ENCODE results near the gene MYO1D.
"Not testable (repeated sequence)": the region's sequence is repeated elsewhere in the genome, so short reads cannot be mapped to it uniquely, and the experiment has no call there.

Gene MYO1D

GRCh38 chr17:32876417-32877163, at the start of gene MYO1D:
Gene MYO1D, minus strand, starts transcription at chr17:32877124. Its CDS starts 252 bp downstream, at chr17:32876872.
- DNase-seq (ENCODE audit: low read depth), result peak; percentile 35

- DNase-seq (ENCODE audit: low read depth), result no peak
Observed at GRCh38 chr17:32926183-32926582, 49.3 kb upstream of the MYO1D start.

DNA sequence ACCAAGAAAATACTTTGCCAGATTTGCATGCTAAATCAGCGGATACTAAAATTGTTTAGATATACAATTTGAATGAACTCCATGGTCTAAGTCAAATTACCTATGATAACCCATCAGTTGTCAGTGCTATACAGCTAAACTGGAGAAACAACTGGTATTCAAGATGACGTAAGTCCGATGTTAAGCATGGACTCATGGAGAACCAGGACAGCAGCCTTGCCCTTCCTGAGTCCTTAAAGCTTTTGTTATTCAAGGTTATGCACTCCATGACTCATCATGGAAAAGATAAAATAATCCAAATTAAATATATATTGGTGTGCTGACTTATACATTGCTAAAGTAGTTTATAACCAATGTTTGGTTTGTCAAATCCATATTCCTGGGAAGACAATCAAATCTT, 47.0 kb upstream of the MYO1D start:
- not testable (repeated sequence) for DNase-seq (ENCODE audit: low read depth)

DNA sequence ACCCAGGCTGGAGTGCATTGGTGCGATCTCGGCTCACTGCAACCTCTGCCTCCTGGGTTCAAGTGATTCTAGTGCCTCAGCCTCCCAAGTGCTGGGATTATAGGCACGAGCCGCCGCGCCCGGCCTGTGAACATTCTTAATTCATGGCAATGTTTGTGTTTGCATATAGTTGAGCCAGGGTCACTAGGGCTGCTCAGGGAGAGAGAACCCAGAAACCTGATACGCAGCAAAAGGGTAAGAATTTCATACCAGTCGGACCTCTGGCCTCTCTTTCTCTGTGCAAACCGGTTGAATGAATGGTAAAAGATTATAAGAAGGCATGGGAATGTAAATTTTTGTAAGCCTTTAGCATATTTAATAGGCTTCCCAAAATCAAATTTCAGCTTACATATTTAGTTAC, 44.1 kb upstream of the MYO1D start:
- no peak for DNase-seq (ENCODE audit: low read depth)

DNA sequence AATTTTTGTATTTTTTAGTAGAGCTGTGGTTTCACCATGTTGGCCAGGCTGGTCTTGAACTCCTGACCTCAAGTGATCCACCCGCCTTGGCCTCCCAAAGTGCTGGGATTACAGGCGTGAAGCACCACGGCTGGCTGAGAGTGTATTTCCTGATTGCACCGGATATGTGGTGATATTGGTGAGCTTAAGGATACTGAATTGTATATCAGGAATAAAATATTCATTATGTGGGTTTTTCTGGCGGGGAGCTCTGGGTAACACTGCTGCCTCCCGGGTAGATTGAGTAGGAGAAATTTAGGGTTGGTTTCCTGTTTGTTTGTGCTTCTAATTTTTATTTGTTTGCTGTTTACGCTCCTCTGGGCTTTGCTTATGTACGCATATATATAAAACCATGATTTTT, 43.4 kb upstream of the MYO1D start:
- no peak for DNase-seq (ENCODE audit: low read depth)

- not testable (repeated sequence) for DNase-seq (ENCODE audit: low read depth)
Observed at GRCh38 chr17:32919876-32920275, 43.0 kb upstream of the MYO1D start.

DNA sequence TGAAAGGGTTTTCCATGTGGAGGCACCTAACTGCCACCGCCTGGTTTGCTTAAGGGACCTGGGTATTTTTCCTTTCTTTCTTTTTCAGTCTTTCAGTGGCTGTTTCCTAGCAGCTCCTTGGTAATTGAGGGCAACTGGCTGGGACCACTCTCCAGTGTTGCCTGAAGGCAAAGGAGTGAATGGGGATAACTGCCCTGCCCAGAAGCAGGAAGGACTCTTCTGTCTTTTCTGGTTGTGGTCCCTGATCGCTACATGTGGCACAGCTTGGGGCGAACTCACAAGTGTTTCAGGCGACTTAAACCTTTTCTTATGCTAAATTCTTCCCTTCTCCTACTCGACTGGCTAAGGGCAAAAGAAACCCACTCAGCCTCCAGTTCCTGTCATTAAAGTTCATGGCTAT, 40.9 kb upstream of the MYO1D start:
- no peak for DNase-seq (ENCODE audit: low read depth)

- no peak for DNase-seq (ENCODE audit: low read depth)
Observed at GRCh38 chr17:32917081-32917480, 40.2 kb upstream of the MYO1D start.

DNA sequence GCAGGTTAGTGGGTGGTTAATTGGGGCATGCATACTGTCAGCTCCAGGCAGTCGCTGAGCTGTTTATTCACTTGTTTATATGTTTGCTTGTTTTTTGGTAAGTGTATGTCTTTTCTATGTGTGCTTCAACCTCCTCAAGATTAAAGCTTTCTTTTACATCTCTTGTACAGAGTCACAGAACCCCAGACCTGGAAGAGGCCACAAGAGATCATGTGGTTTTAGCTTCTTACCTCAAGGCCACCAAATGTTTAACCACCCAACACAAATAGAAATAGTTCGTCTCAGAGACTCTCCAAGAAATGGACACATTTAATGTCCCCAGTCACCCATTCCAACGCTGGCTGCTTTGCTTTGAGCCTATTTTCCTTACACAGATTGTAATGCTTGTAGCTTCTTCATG, 39.2 kb upstream of the MYO1D start:
- no peak for DNase-seq (ENCODE audit: low read depth)

- no peak for DNase-seq (ENCODE audit: low read depth)
Observed at GRCh38 chr17:32915245-32915644, 38.3 kb upstream of the MYO1D start.

- no peak for DNase-seq (ENCODE audit: low read depth)
Observed at GRCh38 chr17:32914181-32914580, 37.3 kb upstream of the MYO1D start.

DNA sequence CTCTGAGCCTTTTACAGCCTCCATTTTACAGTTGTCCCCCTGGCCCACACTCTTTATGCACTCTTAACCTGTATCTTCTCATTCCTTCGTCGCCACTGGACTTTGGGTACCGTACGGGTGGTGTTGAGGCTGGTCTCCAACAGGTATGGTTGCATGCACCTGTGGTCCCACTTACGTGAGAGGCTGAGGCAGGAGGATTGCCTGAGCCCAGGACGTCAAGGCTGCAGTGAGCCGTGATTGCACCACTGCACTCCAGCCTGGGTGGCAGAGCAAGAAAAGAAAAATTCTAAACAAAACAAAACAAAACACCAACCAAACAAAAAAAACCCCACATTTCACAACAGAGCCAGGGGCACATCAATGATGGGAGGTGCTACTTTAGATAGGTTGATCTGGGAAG, 36.7 kb upstream of the MYO1D start:
- DNase-seq (ENCODE audit: low read depth), result no peak

GRCh38 chr17:32912218-32912897, 35.4 kb upstream of the MYO1D start:
- DNase-seq (ENCODE audit: low read depth), result peak; percentile 72

DNA sequence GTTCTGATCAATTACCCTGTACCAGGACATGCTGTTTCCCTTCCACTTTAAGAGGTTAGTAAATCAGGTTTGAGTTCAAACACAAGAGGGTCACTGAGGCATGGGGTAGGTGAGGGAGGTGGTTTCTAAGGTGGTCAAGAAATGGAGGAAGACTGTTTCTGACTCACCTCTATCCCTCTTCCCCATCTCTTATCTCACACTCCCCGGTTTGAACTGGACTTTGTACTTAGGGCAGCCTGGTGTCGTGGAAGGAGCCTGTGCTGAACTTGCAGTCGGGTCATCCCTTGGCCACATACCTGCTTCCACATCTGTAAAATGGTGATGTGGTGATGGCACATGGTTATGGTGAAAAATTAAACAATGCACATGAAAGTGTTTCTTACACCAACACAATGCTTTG, 33.8 kb upstream of the MYO1D start:
- DNase-seq (ENCODE audit: low read depth), result no peak

DNA sequence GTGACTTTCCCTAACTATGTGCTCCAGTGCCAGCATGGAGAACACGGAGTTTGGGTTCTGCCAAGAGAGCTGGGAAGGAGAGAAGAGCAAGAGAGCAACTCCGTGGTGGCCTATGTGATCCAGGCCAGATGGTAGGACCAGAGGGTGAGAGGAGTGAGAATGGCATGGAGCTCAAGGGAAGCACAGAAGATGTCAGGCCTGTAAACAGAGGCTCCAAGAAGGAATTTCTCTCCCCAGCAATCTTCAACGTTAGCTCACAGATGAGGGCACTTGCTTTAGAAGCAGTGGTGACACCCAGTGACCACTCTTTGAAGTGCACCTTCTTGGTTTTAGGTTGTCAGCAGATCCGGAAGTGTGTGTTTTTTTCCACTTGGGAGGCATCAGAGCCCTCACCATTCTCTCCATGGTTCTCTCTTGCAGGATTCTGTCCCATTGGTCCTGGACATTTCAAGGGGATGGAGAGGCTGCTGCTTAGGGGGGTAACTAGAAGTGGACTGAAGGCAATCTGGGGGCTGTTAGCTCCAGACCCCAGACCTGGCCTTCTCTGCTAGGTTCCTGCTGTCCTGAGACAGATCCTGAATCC, 33.0 kb upstream of the MYO1D start:
- DNase-seq (ENCODE audit: low read depth), result peak; percentile 79

- no peak for DNase-seq (ENCODE audit: low read depth)
Observed at GRCh38 chr17:32907583-32907982, 30.7 kb upstream of the MYO1D start.

- DNase-seq (ENCODE audit: low read depth), result no peak
Observed at GRCh38 chr17:32904891-32905290, 28.0 kb upstream of the MYO1D start.

DNA sequence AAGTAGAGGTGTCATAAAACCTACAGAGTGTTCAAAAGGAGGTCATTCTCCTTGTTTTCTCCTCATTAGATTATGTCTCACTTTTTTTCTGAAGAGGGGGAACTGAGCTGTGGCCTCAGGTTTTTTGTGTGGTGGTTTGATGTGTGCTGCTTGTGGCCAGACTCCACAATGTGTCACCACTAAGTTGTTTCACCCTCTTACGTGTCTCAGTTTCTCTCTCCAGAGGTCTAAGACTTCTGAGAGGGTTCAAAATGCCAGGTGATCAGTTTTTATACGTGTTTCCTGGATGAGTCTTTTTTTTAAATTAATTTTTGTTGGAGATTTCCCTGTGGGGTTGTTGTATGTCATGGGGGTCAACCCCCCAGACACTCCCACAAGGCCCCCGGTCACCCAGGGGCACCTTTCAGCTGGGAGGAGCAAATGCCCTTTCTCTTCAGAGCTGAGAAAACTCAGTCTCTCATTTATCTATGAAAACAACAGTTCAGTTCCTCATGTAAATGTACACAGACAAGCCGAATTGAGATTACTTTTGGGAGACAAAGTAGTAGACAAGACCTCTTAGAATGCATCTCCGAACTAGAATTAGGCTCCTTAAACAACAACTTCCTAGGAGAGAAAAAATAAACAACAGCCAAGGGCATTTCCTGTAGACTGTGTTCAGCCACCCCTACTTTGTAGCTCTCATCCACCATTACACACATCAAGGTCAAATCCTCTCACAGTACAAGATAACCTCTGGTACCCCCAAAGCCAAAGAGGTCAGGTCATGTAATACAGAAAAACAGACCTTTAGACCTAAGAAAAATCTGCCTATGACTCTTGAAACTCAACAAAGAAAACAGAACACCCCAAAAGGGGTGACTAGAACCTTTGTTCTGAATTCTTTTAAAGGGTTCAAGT, 27.1 kb upstream of the MYO1D start:
- DNase-seq (ENCODE audit: low read depth), result no peak

- DNase-seq (ENCODE audit: low read depth), result no peak
Observed at GRCh38 chr17:32901743-32902142, 24.8 kb upstream of the MYO1D start.

DNA sequence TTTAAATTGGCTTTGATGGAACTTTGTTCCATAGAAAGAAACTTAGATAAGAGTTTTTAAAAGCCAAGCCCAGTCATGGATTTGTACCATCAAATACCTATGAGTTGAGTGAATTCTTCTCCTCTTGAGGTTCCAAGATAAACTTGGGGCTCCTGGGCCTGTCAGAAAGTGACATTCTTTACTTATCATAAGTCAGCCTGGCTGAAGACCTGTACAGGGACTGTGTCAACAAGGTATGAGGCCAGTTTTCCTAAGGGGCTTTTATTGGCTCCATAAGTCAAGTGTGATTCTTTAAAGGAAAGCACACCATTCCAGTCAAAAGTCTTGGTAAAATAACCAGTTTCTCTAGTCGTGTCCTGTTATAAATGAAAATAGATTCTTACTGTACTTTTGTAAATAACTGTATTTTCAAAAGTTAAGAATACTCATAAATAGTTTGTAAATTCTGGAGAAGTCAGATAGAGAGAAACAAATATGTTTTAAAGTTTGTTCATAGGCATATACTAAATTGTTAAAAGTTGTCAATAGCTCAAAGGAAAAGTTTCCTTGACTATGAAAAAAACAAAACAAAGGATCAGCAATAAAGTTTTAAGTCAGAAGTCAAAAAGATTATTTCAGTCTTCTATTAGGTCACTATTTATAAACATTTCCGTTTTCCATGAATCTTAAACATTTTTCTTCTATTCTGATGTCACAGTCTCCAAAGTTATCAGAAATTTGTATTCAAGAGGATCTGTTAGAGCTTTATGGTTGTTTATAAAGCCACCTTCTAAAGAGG, 22.5 kb upstream of the MYO1D start:
- no peak for DNase-seq (ENCODE audit: low read depth)

DNA sequence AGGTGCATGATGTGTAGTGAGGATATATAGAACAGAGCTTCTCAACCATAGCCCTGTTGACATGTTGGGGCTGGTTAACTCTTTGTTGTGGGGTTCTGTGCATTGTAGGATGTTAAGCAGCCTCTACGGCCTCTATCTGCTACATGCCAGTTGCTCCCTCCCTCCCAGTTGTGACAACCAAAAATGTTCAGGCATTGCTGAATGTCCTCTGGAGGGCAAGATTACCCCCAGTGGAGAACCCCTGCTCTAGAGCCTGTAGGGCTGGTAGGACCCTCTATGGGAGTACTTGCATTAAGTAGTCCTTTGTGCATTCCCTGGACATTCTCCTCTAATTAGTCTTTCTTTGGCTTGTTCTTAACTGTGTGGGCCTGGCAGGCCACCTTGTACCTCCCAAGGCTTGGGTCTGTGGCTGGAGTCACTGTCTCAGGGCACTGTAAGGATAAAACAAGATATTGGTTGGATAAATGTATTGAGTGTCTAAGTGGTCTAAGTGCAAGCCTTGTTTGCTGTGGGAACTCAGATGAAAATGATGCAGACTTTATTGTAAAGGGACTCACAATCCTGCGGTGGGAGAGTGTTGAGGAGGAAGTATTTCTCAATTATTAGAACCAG, 19.8 kb upstream of the MYO1D start:
- DNase-seq (ENCODE audit: low read depth), result no peak
